Lower leg skin (tissue), 4 donors: ENCODE results near the gene PTGER1. TPM values are rescaled to one million over a fixed set of nuclear protein-coding genes. Genes with fewer than 3 reads are reported as not detected.

Source experiments
- DNase-seq, 2 donors: peaks; one replicate each; pipeline ENCODE4 v3.0.0-alpha.2; 2019; ENCODE audit warnings: low spot score in 2 of 2
- H3K4me3 ChIP-seq: fragments of 200-600 bp; sonication (generic); 2 replicates; pipeline ENCODE4 v1.5.1; 2017; ENCODE audit warnings: mild to moderate bottlenecking, low read depth; ENCODE audit not compliant: poor library complexity, severe bottlenecking
- CTCF ChIP-seq, 3 donors: fragments of 450-650 bp; IDR thresholded peaks; one replicate each; pipeline ENCODE4 v1.5.1; 2016; ENCODE audit warnings: antibody characterized with exemption in 3 of 3, mild to moderate bottlenecking in 3 of 3, moderate library complexity in 2 of 3
- POLR2A ChIP-seq, 2 donors: fragments of 450-650 bp; IDR thresholded peaks; one replicate each; pipeline ENCODE4 v1.6.1; 2016 to 2017; ENCODE audit warnings: antibody characterized with exemption in 2 of 2, mild to moderate bottlenecking in 1 of 2, moderate library complexity in 1 of 2
- WGBS, 2 donors: methylation state at CpG; one replicate each; pipeline ENCODE4 v1.1.5; 2018; 5-methylcytosine and 5-hydroxymethylcytosine counted together
- intact Hi-C: fragments of 100-400 bp; cut with DNase I; formaldehyde crosslinking; loops from one replicate; pipeline ENCODE4 v1.15.0; 2023; ENCODE audit warnings: low total_unique reads
- total RNA-seq, 4 donors: library from RNA; depleted of rRNA; stranded (reverse); fragments of >200 nt; gene quantifications; one replicate each; pipeline ENCODE4 v1.1.0, GENCODE V29; 2016

PTGER1 gene
- total RNA-seq, 4 donors from 2014 or later, result 0.62 TPM; not detected in 3

GRCh38 chr19:14434543-14435319 is 40.4 kb downstream of the PTGER1 start:
- intact Hi-C loops, result no loop called here
- DNase-seq, result peak; percentile 37 to 91
- H3K4me3 ChIP-seq, result no peak overlapping the region
- 40 to 61% methylated on average over 19 to 23 of the region's 23 CpGs for WGBS, 2 donors
- TF ChIP-seq POLR2A (IDR thresholded peaks at IDR 0.05) (no peak), CTCF (IDR thresholded peaks at IDR 0.05) (no peak)

- DNase-seq, result no peak
Observed at GRCh38 chr19:14433554-14434501, 41.3 kb downstream of the PTGER1 start.

GRCh38 chr19:14432791-14433553 is 42.2 kb downstream of the PTGER1 start, which contains the start of gene PKN1:
TSS of gene PKN1 (plus strand) at chr19:14433306. CDS start at chr19:14433522, 216 bp downstream.
- WGBS, 2 donors, result 7 to 12% methylated on average over 23 to 30 of the region's 85 CpGs
- peak within 1 kb of the TSS; percentile 74 for H3K4me3 ChIP-seq
- intact Hi-C loops, result no loop called here
- DNase-seq, result no peak
- TF ChIP-seq CTCF (IDR thresholded peaks at IDR 0.05) (no peak), POLR2A (IDR thresholded peaks at IDR 0.05) (no peak)

More at GRCh38 chr19:14433554-14434501, 41.3 kb downstream of the PTGER1 start:
- 7 to 8% methylated on average over 27 to 29 of the region's 52 CpGs for WGBS, 2 donors
- peak overlapping the region; percentile 74 for H3K4me3 ChIP-seq
- no peak for TF ChIP-seq CTCF (IDR thresholded peaks at IDR 0.05)
- TF ChIP-seq POLR2A (IDR thresholded peaks at IDR 0.05), result no peak
- intact Hi-C loops, result no loop called here

- 72 to 74% methylated on average over 3 of the region's 3 CpGs for WGBS, 2 donors
- intact Hi-C loops, result no loop called here
- H3K4me3 ChIP-seq, result no peak overlapping the region
- TF ChIP-seq CTCF (IDR thresholded peaks at IDR 0.05), result no peak
- TF ChIP-seq POLR2A (IDR thresholded peaks at IDR 0.05), result no peak
- no peak for DNase-seq
Observed at GRCh38 chr19:14430712-14431111, 44.4 kb downstream of the PTGER1 start.

GRCh38 chr19:14428882-14429416 is 46.2 kb downstream of the PTGER1 start:
- DNase-seq, result no peak
- TF ChIP-seq POLR2A (IDR thresholded peaks at IDR 0.05), result no peak
- TF ChIP-seq CTCF (IDR thresholded peaks at IDR 0.05), result no peak
- intact Hi-C loops, result no loop called here
- WGBS, 2 donors, result 70 to 73% methylated on average over 4 of the region's 4 CpGs
- H3K4me3 ChIP-seq, result no peak overlapping the region
